NT2/D1 (cell line): Measurements from ENCODE around the gene SLC34A3.

Experiments used
- YY1 ChIP-seq: IDR thresholded peaks from 2 replicates; pipeline ENCODE4 v1.6.1; 2011; ENCODE audit not compliant: insufficient read length, insufficient read depth
- ZNF274 ChIP-seq: IDR thresholded peaks from 2 replicates; pipeline ENCODE4 v1.6.1; 2011; ENCODE audit warnings: mild to moderate bottlenecking, low read depth, low read length

DNA sequence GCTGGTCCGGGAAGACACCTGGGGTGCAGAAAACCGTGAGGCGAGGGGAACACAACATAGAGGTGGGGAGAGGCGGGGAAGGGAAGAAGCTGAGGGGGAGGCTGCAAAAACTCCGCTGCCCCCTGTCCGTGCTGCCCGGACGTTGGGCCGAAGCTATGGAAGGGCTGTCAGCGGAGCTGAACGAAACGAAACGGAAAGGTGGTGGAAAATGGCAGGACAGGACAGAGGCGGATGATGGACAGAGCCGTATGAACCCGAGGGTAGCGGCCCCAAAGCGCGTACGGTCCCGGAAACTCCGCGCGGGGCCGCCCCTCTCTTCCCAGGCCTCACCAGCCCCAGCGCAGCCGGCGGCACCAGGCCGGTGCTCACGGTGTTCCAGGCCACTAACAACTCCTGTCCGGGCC is 42.6 kb upstream of the SLC34A3 start:
- no peak for TF ChIP-seq YY1
- no peak for TF ChIP-seq ZNF274
